Brain microvascular endothelial cell (primary cell): Measurements from ENCODE around the gene SEMA3E.

Source experiments
- DNase-seq: peaks from one replicate; pipeline ENCODE4 v3.0.0-alpha.2; 2020
- H3K27ac ChIP-seq: fragments of 250-450 bp; sonication (Bioruptor Pico); 2 replicates; pipeline ENCODE4 v1.5.1; 2020; ENCODE audit warnings: mild to moderate bottlenecking, moderate library complexity
- H3K27me3 ChIP-seq: fragments of 250-450 bp; sonication (Bioruptor Pico); replicated peaks from 2 replicates; pipeline ENCODE4 v1.5.1; 2020; ENCODE audit warnings: mild to moderate bottlenecking
- H3K36me3 ChIP-seq: fragments of 250-450 bp; sonication (Bioruptor Pico); replicated peaks from 2 replicates; pipeline ENCODE4 v1.5.1; 2020; ENCODE audit warnings: mild to moderate bottlenecking
- H3K4me3 ChIP-seq: 2 replicates; pipeline ENCODE4 v1.5.1; 2011; ENCODE audit warnings: low read depth, mild to moderate bottlenecking, control low read depth, low read length, moderate library complexity
- in situ Hi-C: cut with HindIII; loops from 2 replicates; pipeline ENCODE4 v1.10.0; 2017; ENCODE audit warnings: low sequenced_read_pairs, low pct_ligation_motif_present
- TF ChIP-seq, protein P1 (sequence below): IDR thresholded peaks from 2 replicates; pipeline ENCODE4 v1.5.1; 2011; ENCODE audit warnings: low read depth, mild to moderate bottlenecking, moderate library complexity, low read length, control low read depth, inconsistent platforms; ENCODE audit errors: missing control alignments

Gene SEMA3E

DNA sequence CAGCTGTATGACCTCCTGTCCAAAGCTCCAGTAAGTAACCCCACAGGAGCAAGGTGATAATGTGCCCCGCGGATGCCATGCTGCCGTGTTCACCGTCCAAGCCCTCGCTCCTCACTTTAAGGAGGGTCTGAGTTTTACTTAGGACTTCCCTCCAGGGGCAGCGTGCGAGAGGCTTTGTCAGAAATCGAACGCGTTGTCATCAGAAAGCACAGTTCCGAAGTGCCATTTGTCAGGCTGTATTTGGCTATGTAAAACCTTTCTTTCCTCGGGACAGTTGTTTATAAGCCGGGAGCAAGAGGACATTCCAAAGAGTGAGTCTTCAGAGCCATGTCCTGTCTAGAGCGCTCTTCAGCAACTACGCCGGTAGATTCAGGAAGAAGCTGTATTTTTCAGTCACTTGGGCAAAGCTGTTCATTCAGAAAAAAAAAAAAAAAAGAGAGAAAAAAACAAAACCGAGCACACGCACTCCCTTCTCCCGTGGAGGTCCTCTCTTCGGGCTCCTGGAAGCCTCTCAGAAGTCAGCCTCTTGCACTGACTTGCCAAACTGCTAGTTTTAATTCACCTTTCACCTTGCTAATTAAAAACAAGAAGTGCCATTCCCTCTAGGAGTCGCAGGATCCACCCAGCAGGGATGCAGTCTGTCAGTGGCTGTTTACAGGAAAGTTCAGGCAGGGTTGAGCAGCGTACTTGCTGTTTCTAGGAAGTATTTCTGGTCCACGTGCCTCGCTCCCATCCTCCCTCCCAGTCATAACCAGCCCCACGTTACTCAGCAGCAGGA is at the start of gene SEMA3E:
Gene SEMA3E (minus strand): TSS at position 676 of the 778 bp plus-strand sequence.
- H3K36me3 ChIP-seq, result no peaks in the 10 kb centered on the region
- TF ChIP-seq, protein P1, sequence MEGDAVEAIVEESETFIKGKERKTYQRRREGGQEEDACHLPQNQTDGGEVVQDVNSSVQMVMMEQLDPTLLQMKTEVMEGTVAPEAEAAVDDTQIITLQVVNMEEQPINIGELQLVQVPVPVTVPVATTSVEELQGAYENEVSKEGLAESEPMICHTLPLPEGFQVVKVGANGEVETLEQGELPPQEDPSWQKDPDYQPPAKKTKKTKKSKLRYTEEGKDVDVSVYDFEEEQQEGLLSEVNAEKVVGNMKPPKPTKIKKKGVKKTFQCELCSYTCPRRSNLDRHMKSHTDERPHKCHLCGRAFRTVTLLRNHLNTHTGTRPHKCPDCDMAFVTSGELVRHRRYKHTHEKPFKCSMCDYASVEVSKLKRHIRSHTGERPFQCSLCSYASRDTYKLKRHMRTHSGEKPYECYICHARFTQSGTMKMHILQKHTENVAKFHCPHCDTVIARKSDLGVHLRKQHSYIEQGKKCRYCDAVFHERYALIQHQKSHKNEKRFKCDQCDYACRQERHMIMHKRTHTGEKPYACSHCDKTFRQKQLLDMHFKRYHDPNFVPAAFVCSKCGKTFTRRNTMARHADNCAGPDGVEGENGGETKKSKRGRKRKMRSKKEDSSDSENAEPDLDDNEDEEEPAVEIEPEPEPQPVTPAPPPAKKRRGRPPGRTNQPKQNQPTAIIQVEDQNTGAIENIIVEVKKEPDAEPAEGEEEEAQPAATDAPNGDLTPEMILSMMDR, result peak; percentile 25
- peak; percentile 30 for DNase-seq
- H3K4me3 ChIP-seq, result peak within 1 kb of the TSS; percentile 58
- H3K27me3 ChIP-seq, result no peaks in the 10 kb centered on the region
- H3K27ac ChIP-seq, result no peak within 1 kb of the TSS
- in situ Hi-C loops, result no loop called here

DNA sequence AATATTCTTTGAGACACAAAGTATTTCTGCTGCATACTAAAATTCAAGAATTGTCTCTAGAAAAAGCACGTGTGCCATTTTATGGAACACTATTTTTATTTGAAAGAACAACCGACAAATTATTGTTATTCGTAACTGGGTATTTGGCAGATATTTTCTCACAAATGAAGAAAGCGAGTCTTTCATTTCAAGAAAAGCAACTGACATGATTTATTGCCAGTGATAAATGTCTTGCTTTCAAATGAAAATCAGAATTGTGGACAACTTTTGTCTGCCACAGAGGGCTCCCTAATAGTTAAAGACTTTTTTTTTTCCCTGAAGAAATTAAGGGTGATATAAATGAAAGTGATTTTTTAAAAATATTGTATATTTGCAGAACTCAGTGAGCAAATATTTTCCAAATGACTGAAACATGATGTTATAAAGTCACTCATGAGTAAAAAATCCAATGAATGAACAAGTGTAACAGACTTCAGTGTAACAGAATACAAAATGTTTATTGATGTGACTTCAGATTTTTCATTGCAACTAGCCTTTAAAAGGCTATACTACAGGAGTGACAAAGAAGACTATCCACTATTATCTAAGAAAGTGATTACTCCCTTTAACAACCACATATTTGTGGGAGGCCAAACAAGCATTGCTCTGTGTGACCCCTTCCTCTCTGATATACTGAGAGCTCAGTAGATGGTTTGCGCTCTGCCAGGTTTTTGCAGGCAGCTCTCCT is 49.0 kb upstream of the SEMA3E start:
- Histone ChIP-seq H3K27ac (no peak overlapping the region), H3K4me3 (no peak overlapping the region), H3K36me3 (no peaks in the 10 kb centered on the region), H3K27me3 (no peaks in the 10 kb centered on the region)
- in situ Hi-C loops, result no loop called here
- no peak for DNase-seq
- TF ChIP-seq, protein P1, result no peak

DNA sequence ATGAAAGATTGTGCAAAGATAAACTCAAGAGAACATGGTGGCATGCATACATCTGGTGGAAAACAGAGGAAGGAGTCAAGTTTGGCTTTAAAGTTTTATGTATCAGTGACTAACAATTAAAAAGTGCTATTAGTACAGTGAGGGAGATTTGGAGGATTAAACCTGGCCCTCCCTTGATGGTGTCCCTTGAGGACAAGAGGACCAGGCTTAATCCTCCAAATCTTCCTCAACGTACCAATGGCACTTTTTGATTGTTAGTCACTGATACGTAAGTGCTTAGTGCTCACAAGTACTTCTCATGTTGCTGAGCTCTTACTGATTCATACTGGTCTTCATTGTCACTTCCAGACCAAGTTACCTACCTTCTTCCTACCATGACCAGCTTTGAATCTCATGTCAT is 47.2 kb upstream of the SEMA3E start:
- no peak for DNase-seq
- no peak overlapping the region for H3K4me3 ChIP-seq
- no peaks in the 10 kb centered on the region for H3K27me3 ChIP-seq
- in situ Hi-C loops, result no loop called here
- H3K36me3 ChIP-seq, result no peaks in the 10 kb centered on the region
- H3K27ac ChIP-seq, result no peak overlapping the region
- TF ChIP-seq, protein P1, result no peak

- TF ChIP-seq, protein P1, result no peak
- no peak overlapping the region for H3K27ac ChIP-seq
- H3K36me3 ChIP-seq, result no peaks in the 10 kb centered on the region
- in situ Hi-C loops, result no loop called here
- no peaks in the 10 kb centered on the region for H3K27me3 ChIP-seq
- DNase-seq, result no peak
- no peak overlapping the region for H3K4me3 ChIP-seq
Measured at GRCh38 chr7:83695128-83695960, 46.4 kb upstream of the SEMA3E start.

- no peak overlapping the region for H3K4me3 ChIP-seq
- no peak for DNase-seq
- no peak overlapping the region for H3K27ac ChIP-seq
- H3K27me3 ChIP-seq, result no peaks in the 10 kb centered on the region
- in situ Hi-C loops, result no loop called here
- TF ChIP-seq, protein P1, result no peak
- no peaks in the 10 kb centered on the region for H3K36me3 ChIP-seq
Measured at GRCh38 chr7:83693256-83693655, 44.3 kb upstream of the SEMA3E start.
